ENCODE results near the gene HABP4. TPM values are rescaled to one million over a fixed set of nuclear protein-coding genes. Genes with fewer than 3 reads are reported as not detected.

The HABP4 gene
- total RNA-seq, 3 donors from 2014 or later (not counting 1 experiment from before 2014, with no cell fraction given), result 3.0 to 3.9 (median 3.6) TPM

DNA sequence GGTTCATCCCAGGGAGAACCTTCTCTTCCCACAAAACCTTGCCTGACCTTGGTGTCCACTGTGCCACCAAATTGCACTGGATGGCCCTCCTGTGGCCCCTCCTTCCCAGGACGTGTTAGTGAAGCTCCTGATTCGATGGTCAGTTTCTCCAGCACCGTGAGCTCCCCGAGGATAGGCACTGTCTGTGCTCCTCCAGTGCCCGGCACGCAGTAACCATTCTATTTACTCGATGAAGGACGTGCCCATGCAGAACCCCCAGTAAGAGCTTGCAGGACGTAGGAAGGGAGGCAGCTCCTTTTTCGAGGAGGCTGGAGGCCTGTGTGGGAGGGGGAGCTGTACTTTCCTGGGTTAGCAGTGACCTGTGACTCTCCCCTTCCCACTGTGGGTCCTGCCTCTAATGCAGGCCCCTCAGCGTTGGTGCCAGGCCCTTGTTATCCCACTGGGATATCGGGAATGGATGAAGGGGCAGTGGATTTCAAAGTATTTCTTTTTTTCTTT, 39.6 kb downstream of the HABP4 start:
- TF ChIP-seq CTCF (IDR thresholded peaks at IDR 0.05), result no peak
- H3K27ac ChIP-seq (ENCODE audit: low read length), result no peak overlapping the region
- ATAC-seq (no peak), DNase-seq (no peak)
- no peak overlapping the region for H3K4me3 Mint-ChIP-seq
- WGBS (ENCODE audit: insufficient coverage), result 93% methylated on average over 12 of the region's 12 CpGs
- no peak overlapping the region for H3K4me3 ChIP-seq (ENCODE audit: low read length)
- H3K27me3 ChIP-seq (ENCODE audit: control insufficient read depth, insufficient read depth, low read length), result no peaks in the 10 kb centered on the region
- H3K4me1 Mint-ChIP-seq, result peaks cover 0 to 4% of the 10 kb centered on the region in 2 donors
- H3K9me3 ChIP-seq (ENCODE audit: control insufficient read depth, insufficient read depth, low read length), result no peaks in the 10 kb centered on the region
- H3K27me3 Mint-ChIP-seq (ENCODE audit: low read depth in 2 of 2), result no peaks in the 10 kb centered on the region
- H3K9me3 Mint-ChIP-seq, result no peaks in the 10 kb centered on the region
- peaks cover 32% of the 10 kb centered on the region for H3K36me3 ChIP-seq (ENCODE audit: control insufficient read depth, insufficient read depth, low read length)
- intact Hi-C loops (cut with micrococcal nuclease), result no loop called here
- H3K4me1 ChIP-seq (ENCODE audit: control insufficient read depth, insufficient read depth, low read length), result no peaks in the 10 kb centered on the region
- H3K27ac Mint-ChIP-seq, result no peak overlapping the region
- H3K36me3 Mint-ChIP-seq, result no peaks in the 10 kb centered on the region

DNA sequence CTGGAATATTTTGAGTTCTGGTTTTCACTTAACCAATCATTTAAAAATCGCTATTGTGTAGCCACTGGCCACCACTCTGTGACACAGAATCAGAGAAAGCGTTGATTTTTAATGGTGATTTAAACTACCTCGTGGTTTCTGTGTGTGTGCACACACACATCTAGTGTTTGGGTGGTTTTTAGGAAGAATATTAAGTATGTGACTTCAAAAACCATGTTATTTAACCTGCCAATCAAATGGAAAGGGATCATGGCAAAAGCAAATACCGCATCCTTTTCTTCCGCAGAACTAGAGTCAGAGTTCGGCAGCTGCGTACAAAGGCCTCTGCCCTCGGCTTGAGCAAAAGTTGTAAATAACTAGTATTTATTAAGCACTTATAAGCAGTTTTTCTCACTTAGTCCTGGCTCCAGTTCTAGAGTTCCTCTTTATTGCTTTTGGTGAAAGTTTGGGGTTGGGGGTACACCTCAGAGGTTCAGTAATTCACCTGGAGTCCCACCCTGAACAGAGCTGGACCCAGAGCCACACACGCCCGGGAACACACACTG, 40.6 kb downstream of the HABP4 start:
- peaks cover 27% of the 10 kb centered on the region for H3K36me3 ChIP-seq (ENCODE audit: control insufficient read depth, insufficient read depth, low read length)
- no peak for DNase-seq
- no peaks in the 10 kb centered on the region for H3K36me3 Mint-ChIP-seq

GRCh38 chr9:96491079-96491879, 41.3 kb downstream of the HABP4 start:
- Mint-ChIP-seq H3K36me3 (no peaks in the 10 kb centered on the region), H3K9me3 (no peaks in the 10 kb centered on the region), H3K27me3 (ENCODE audit: low read depth in 2 of 2) (no peaks in the 10 kb centered on the region), H3K4me1 (peaks cover 0 to 4% of the 10 kb centered on the region in 2 donors), H3K27ac (no peak overlapping the region), H3K4me3 (no peak overlapping the region)
- H3K27ac ChIP-seq (ENCODE audit: low read length), result no peak overlapping the region
- no peaks in the 10 kb centered on the region for H3K27me3 ChIP-seq (ENCODE audit: control insufficient read depth, insufficient read depth, low read length)
- no peaks in the 10 kb centered on the region for H3K9me3 ChIP-seq (ENCODE audit: control insufficient read depth, insufficient read depth, low read length)
- TF ChIP-seq CTCF (IDR thresholded peaks at IDR 0.05), result no peak
- intact Hi-C loops (cut with micrococcal nuclease), result no loop called here
- H3K4me3 ChIP-seq (ENCODE audit: low read length), result no peak overlapping the region
- H3K4me1 ChIP-seq (ENCODE audit: control insufficient read depth, insufficient read depth, low read length), result no peaks in the 10 kb centered on the region
- ATAC-seq (no peak), DNase-seq (peak in 1 of 2 donors; percentile 6)
- 83% methylated on average over 10 of the region's 10 CpGs for WGBS (ENCODE audit: insufficient coverage)
- H3K36me3 ChIP-seq (ENCODE audit: control insufficient read depth, insufficient read depth, low read length), result peaks cover 26% of the 10 kb centered on the region

More for the DNA sequence above, 40.6 kb downstream of the HABP4 start:
- H3K27ac Mint-ChIP-seq, result no peak overlapping the region
- peaks cover 0 to 4% of the 10 kb centered on the region in 2 donors for H3K4me1 Mint-ChIP-seq
- no peaks in the 10 kb centered on the region for H3K9me3 Mint-ChIP-seq
- Histone ChIP-seq H3K4me3 (ENCODE audit: low read length) (no peak overlapping the region), H3K27ac (ENCODE audit: low read length) (no peak overlapping the region), H3K4me1 (ENCODE audit: control insufficient read depth, insufficient read depth, low read length) (no peaks in the 10 kb centered on the region), H3K9me3 (ENCODE audit: control insufficient read depth, insufficient read depth, low read length) (no peaks in the 10 kb centered on the region), H3K27me3 (ENCODE audit: control insufficient read depth, insufficient read depth, low read length) (no peaks in the 10 kb centered on the region)
- WGBS (ENCODE audit: insufficient coverage), result 99% methylated on average over 10 of the region's 10 CpGs
- H3K4me3 Mint-ChIP-seq, result no peak overlapping the region
- TF ChIP-seq CTCF (IDR thresholded peaks at IDR 0.05), result no peak
- no peak for ATAC-seq
- intact Hi-C loops (cut with micrococcal nuclease), result no loop called here
- no peaks in the 10 kb centered on the region for H3K27me3 Mint-ChIP-seq (ENCODE audit: low read depth in 2 of 2)
